GM19455 (cell line): ENCODE data around the gene ATP10B.

Experiments
- ATAC-seq: cut with Tn5 transposase; IDR thresholded peaks from one replicate; pipeline ENCODE4 v1.9.1; 2021; ENCODE audit not compliant: unreplicated experiment

Gene ATP10B

DNA sequence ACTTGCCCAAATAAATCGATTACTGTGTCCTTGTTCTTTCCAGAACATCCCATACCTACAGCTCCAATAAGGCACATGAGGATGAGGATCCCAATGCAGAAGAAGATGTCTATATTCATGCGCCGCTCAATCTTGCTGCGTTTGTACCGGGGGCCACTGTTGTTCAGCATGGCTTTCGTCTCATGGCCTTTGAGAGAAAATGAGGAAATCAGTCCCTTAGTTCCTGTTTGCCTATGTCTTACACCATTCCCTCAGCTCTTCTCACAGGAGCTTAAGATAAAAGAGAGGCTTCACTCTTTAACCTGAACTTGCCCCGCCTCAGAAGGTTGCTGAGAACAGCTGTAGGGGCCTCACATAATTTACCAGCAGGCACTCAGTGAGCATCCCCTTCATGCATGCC lies 211.6 kb downstream of the ATP10B start:
- no peak for ATAC-seq

DNA sequence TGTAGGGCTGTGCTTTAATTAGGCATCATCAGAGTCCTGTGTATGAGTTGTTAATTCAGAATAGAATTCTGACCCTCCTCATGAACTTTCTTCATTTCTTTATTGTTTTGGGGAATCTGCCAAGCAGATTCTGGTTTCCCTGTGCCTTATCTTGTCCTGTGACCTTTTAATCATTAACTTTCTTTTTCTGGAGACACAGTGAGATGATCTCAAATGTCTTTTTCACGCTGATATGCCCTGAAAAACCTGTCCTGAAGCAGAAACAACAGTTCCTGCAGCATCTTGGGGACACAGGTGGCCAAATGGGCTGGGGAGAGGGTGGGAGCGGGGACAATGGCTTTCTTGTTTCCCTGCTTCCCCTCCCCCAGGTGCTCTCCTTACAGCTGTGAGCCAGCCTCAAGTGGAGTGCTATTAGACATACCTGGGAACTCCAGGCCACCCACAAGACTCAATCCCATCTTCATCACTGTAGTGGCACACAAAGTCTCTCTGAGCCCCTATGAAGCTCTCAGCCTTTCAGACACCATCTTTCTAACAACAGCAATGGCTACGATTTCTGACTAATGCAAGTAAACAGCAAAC lies 213.8 kb downstream of the ATP10B start:
- ATAC-seq, result no peak

DNA sequence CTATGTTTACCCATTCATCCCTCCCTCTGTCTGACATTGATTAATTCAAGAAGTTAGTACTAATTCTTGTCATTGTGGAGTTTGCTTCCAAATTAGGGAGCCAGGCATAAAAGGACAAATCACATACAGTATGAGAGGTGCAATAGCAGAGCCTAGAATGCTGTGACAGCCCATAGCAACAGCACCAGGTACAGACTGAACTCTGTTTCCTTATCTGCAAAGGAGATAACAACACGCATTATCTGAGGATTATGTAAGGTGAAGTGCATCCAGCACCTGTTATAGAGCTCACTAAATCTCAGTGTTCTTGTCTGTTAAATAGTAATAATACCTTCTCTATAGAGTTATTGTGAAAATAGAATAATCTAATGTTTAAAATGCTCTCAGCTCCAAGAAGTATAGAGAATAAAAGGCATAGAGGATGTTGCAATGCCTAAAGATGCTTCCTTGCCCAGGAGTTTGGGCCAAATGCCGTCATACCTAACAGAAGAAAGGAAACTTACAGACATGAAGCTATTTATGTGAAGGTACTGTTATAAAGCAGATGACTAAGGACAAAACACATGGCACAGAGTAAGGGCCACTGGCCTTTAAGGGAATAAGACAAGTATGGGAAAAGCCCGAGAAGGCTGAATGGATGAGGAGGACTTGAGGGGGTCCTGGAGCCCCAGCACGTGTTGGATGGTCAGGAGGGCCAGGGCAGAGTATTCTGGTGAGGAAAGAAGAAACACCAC lies 214.5 kb downstream of the ATP10B start:
- no peak for ATAC-seq

DNA sequence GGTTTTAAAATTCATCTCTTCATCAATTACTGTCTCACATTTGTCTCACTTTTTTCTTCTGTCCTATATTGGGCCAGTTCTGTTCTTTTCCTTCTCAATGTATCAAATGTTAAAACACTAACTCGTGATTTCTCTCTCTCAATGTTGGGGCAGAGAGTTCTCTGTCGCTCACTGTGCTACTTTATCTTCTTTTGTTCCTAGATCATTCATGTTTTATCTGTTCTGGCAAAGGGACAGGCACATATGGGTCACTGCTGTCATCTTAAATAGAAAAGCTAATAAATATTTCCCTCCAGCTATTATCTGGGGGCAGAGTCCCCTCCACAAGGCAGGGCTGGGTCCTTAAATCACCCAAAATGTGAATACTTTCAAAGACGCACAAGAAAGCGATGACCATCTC lies 216.3 kb downstream of the ATP10B start:
- ATAC-seq, result no peak

DNA sequence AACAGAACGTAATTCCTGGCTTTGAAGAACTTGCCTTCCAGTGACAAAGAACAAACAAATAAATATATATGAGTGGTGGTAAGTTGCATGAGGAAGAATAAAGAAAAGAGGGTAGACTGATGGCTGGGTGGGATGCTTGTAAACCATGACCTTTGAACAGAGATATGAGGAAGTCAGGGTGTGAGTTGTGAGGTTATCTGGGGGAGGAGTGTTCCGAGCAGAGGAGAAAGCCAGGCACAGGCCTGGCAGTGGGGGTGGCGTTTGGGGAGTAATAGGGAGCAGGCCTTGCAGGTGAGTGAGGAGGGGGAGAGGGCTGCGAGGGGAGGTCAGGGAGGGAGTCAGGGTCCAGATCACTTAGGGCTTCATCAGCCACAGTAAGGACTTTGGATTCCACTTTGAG lies 217.0 kb downstream of the ATP10B start:
- ATAC-seq, result no peak

DNA sequence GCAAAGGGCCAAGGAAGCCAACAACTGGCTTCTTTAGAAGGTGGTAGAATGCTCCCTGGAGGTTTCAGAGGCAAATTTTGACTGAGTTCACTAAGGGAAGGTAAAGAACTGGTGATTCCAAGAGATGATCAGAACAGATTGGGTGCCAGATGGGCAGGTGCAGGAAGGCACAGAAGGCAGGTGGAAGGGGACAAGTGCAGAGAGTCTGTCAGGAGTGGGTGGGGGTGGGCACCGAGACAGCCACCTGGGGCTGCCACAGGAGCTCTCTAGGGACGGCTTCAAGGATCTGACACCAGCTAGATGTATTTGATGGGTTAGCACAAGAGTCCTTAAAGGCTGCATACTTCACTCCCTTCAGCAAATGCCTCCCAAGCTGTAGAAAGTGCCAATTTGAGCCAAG lies 223.0 kb downstream of the ATP10B start:
- no peak for ATAC-seq

DNA sequence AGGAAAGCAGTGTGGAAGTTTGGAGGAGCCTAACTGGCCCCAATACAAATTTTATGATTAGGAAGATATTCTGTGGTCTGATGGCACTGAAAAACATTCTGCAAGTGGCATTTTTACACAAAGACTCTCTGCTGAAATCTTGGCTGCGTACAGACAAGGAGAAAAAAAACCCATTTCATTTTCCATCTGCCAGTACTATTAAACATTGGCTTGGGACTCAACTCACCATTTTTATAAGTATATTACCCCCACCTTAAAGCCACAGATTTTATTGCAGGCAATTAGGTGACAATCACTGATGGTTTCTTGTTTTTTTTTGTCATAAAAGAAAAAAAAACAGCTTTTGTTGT lies 223.4 kb downstream of the ATP10B start:
- no peak for ATAC-seq

DNA sequence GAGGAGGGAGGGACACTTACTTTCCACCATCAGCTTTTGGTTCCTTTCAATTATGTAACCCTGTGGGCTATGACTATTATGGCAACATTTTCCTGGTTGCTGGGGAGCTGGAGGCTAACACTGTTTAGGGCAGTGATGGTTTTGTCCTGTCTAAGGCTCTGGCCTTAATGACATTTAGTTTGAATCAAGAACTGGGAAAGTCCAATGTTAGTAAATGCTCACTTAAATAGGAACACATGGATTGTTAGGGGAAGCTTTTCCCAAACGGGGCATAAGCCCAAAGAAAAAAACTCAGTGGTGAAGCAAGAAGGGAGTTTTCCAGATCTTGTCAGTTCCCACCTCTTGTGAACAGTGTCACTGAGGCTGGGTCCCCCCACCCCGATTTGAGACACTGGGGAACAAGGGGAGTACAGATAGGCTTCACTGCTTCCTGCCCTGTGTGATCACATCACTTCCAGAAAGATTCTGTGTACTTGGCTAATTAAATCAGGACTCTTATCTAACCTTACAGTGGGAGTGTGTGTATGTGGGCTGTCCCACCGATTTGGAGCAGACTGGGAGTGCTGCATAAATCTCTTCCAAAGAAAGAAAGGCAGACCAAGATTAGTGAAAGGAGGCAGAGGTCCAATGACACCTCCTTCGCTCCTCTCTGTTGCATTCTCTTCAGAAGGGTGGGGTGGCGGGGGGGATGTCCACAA lies 223.9 kb downstream of the ATP10B start:
- no peak for ATAC-seq

DNA sequence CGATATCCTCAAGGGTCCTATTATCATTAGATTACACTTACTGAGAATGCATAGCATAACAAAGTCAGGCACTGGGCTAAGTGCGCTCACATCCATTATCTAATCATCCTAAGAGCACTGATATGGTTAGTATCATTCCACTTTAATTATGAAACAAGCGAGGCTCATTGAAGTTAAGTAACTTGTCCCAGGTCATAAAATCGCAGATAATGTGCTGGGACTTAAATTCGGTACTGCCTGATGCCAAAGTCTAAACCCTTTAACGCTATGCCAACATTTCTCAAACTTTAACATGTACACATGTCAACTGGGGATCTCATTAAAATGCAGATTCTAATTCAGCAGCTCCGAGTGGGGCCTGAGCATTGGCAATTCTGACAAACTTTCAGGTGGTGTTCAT lies 225.7 kb downstream of the ATP10B start:
- ATAC-seq, result no peak

DNA sequence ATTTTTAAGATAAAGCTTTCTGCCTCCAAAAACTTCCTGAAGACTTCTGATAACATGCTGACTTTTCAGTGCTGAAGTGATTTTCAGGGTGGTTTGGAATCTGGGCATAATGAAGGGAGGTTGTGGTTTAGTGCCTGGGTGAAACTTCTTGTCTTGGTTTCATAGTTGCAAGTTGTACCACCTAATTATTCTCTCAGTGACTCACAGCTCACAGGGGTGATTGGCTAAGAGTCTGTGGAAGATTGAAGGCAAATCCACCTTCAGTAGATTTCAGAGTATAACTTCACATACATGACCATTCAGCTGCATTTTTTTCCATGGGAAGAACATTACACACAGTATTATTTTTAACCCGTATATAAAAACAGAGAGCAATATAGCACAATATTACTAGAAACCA lies 230.5 kb downstream of the ATP10B start:
- no peak for ATAC-seq

DNA sequence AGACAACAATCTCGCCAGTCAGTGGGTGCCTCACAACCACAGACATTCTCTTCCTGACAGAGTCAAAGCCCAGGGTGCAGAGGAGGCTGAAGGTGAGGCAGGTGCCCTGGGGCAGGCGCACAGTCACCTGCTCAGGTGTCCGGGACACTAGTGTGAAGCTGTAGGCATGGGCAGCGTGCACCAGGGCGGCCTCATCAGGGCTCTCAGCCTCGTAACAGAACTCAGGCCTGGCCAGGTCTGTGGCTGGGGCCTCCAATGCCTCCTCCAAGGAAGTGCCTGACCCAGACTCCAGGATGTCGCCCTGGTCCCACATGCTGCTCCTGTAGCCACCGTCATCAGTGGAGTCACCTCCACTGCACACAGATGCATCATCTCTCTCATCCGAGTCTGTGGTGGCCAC lies 231.6 kb downstream of the ATP10B start:
- ATAC-seq, result no peak

DNA sequence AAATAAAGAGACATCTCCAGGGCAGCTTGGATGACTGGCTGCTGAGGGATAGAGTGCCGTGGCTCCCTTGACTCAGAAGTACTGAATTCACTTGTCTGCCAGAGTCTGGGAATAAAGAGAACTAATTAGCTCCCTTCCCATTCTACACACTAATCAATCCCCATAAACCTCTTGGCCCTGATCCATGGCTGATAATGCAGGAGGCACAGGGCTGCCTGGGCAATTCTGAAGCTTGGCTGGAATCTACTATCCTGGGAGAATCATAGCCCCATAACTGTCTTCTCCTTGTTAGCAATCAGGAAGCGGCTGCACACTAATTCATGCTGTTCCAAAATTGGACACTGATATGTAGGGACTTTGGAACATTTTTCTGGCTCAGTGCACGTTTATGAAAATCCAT lies 232.6 kb downstream of the ATP10B start:
- ATAC-seq, result no peak

DNA sequence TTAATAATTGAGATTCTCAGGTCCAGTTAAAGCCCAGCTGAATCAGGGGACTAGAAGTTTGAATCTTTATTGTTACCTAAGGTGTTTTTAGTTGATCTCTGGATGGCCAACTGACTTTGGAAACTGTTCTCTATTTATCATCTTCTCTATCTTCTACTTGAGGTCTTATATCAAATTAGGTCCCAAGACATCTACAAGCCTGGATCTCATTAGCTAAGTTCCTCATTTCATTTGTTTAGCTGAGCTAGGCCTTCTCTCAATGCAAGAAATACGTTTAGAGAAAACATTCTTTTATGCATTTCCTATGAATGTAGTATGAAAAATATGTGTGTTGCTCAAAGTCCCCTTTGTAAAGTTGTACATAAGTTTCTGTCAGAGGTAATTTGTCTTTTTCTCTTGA lies 233.7 kb downstream of the ATP10B start:
- no peak for ATAC-seq

DNA sequence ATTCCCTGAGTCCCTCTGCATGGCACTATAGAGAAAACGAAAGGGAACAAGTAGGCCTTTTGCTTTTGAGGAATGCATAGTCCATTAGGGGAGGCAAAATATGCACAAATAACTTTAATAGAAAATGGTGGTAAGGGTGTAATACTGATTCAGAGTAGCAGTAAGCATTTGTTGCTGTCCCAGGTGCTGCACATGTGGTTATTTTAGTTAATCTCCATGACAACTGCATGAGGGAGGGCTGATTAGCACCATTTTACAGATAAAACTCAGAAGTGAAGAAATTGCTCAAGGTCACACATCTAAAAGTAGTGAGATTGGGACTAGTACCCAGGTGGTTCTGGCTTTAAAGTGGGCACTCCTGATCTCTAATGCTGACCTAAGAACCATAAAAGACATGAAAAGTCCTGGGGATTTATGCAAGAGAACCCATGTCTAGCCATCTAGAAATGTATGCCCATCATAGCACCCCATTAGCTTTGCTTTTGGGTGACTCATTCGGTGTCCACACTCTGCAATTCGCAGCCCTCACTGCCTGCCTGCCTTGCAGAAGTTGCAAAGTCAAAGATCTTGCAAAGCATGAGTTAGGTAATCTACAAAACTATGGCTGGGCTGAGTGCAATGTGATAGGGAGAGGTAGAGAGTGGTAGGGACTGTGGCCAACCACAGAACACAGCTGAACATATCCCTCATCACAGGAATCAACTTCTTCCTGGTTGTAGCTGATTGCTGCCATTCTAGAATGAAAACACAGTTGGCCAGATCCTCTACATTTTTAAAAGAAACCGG lies 235.1 kb downstream of the ATP10B start:
- ATAC-seq, result no peak

DNA sequence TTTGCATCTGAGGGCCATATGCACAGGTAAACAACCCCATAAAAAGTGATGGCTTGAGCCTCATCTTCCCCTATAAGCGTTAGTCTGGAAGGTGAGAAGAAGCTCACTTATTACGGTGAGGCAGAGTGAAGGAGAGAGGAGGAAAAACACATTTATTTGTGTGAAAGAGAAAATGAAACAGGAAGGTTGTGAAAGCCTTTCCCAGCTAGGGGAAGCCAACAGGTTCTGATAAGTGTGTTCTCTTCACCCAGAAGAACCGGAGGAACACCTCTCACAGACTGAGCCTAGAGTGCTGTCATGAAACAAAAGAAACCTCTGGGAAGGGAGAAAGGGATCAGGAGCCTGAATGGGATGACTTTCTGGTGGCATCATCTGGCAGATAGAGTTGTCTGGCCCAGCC lies 237.9 kb downstream of the ATP10B start:
- no peak for ATAC-seq

DNA sequence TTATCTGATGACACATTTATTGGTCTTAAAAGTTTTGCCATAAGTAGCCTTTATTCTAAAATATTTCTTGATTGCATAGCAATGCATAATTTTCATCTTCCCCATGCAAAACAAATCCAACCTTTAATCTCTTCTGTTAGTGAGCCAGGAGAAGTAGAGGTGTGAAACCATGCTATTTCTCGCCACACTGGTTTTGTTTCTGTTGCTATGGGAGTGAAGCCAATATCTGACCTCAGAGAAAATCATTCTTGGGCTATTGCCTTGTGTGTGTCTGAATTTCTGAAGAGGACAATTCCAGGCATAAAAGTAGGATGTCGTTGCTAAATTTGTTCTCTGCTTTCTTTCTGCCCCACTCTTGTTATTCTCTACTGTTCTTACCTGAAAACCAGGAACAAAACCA lies 246.7 kb downstream of the ATP10B start:
- ATAC-seq, result no peak

DNA sequence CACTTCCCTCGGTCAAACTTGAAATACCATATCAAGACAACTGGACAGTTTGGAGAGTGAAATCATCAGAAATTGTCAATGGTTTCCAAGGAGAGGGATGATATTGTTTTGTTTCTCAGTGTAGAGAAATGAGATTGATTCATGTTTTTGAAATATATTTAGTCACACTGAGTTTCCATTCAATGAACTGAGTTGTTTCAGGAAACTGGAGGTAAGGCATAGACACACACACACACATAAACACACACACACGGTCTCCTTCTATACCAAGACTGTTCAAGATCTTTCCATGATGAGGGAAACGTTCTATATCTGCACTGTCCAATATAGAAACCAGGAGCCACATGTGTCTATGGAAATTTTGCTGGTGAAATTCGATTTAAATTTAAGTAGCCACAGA lies 247.5 kb downstream of the ATP10B start:
- no peak for ATAC-seq

DNA sequence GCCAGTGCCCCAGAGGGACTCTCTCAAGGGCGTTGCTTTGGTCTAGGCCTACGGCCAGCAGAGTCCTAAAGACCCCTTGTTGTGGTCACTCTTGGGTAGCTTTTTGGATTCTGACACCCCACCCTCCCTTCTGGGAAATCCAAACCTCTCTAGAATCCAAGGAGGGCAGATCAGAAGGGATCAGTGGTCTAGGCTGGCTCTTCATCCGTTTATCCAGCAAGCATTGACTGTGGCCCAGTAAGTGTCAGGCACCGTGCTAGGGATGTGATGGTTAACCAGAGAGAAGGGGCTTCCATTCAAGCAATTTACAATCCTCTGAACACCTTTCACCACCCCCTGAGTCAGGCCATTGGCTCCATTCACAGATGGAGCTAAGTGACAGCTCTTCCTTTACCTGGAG lies 249.3 kb downstream of the ATP10B start:
- no peak for ATAC-seq

DNA sequence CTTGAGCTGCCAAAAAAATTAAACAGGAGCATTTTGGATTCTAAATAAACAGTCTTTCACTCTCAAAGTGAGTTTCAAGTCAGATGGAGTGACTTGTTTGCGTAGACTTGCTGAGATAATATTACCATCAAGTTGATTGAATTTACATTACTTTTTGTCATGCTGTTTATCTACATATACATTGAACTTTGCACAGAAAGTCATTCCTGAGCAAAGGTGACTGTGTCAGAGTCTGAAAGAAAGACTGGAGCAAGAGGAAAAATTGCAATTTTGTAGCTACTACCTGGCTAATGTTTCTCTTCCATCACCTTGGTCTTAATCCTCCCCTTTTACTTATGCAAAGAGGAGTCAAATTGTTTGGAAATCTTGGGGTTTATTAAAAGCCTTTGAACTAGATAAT lies 251.0 kb downstream of the ATP10B start:
- no peak for ATAC-seq

DNA sequence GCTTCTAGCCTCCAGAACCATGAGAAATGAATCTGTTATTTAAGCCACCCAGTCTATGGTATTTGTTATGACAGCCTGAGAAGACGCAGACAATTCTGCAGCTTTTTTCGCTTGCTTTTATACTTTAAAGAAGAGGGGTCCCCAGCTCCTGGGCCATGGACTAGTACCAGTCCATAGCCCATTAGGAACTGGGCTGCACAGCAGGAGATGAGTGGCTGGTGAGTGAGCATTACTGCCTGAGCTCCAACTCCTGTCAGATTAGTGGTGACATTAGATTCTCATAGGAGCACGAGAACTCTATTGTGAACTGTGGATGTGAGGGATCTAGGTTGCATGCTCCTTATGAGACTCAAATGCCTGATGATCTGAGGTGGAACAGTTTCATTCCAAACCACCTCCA lies 278.7 kb downstream of the ATP10B start:
- no peak for ATAC-seq

DNA sequence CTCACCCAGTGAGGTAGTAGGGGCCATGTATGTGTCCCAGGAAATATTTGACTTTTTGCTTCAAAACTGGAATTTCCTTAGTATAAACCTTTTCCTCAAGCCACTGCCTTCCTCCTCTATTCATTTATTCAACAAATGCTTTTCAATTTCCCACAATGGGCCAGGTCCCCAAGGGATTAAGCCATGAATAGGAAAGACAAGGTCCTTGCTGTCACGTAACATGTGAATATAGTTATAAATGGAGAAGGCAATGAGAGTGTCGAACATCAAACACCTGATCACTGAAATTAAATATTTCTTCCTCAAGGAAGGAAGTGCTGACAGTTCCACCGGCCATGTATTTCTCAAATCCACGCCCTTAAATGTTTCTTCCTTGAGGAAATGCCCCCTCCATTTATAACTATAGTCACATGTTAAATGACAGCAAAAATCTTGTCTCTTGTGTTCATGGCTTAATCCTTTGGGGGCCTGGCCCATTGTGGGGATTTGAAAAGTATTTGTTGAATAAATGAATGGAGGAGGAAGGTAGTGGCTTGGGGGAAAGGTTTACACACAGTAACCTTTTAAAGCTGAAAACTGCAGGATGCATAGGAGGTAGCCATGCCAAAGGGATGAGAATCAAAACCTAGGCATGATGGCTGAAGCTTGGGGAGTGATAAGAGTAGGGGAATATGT lies 284.8 kb downstream of the ATP10B start:
- no peak for ATAC-seq
